Prostate gland (tissue), 2 donors: ENCODE results near the gene CBR3. TPM values are rescaled to one million over a fixed set of nuclear protein-coding genes. Genes with fewer than 3 reads are reported as not detected.
A peak's percentile ranks its signal among the peaks of the same experiment; 100 is the strongest.

Experiments used
- DNase-seq: peaks from one replicate; pipeline ENCODE4 v3.0.0-alpha.2; 2019; ENCODE audit warnings: low spot score
- H3K27ac ChIP-seq, 2 donors: fragments of 200-600 bp; sonication (generic); 2 replicates each; pipeline ENCODE4 v1.5.1; 2017 to 2019
- H3K27me3 ChIP-seq: fragments of 200-600 bp; sonication (generic); replicated peaks from 2 replicates; pipeline ENCODE4 v1.5.1; 2019; ENCODE audit not compliant: insufficient read depth
- H3K36me3 ChIP-seq, 2 donors: fragments of 200-600 bp; sonication (generic); 1 replicate in 1 of 2; 2 replicates in 1 of 2; pipeline versions ENCODE4 v1.5.1 to v1.8.1; 2017 to 2019
- H3K4me1 ChIP-seq: fragments of 200-600 bp; sonication (generic); replicated peaks from 2 replicates; pipeline ENCODE4 v1.5.1; 2019
- H3K4me3 ChIP-seq, 2 donors: fragments of 200-600 bp; sonication (generic); 2 replicates each; pipeline ENCODE4 v1.5.1; 2017 to 2019
- H3K9me3 ChIP-seq: fragments of 200-600 bp; sonication (generic); 2 replicates; pipeline ENCODE4 v1.5.1; 2017
- CTCF ChIP-seq, 4 experiments: fragments of 200-600 bp in 2 of 4; fragments of 450-650 bp in 2 of 4; sonication (generic) in 2 of 4; IDR thresholded peaks; 1 replicate in 3 of 4; 2 replicates in 1 of 4; pipeline ENCODE4 v1.5.1; 2016 to 2019; ENCODE audit warnings: antibody characterized with exemption in 4 of 4, mild to moderate bottlenecking in 2 of 4, moderate library complexity in 2 of 4
- POLR2A ChIP-seq: fragments of 450-650 bp; IDR thresholded peaks from one replicate; pipeline ENCODE4 v1.6.1; 2016; ENCODE audit warnings: antibody characterized with exemption, mild to moderate bottlenecking
- POLR2AphosphoS5 ChIP-seq: sonication (generic); formaldehyde crosslinking; IDR thresholded peaks from one replicate; pipeline ENCODE4 v1.6.1; 2017; ENCODE audit warnings: antibody characterized with exemption
- WGBS: methylation state at CpG from one replicate; pipeline ENCODE4 v1.1.5; 2018; 5-methylcytosine and 5-hydroxymethylcytosine counted together
- intact Hi-C: fragments of 100-400 bp; cut with DNase I; formaldehyde crosslinking; loops from one replicate; pipeline ENCODE4 v1.14.2; 2022
- total RNA-seq, 2 donors: library from RNA; depleted of rRNA; stranded (reverse); fragments of >200 nt; gene quantifications; one replicate each; pipeline ENCODE4 v1.1.0, GENCODE V29; 2016

CBR3 gene
- total RNA-seq, 2 donors from 2014 or later: 18.5 to 41.2 TPM

DNA sequence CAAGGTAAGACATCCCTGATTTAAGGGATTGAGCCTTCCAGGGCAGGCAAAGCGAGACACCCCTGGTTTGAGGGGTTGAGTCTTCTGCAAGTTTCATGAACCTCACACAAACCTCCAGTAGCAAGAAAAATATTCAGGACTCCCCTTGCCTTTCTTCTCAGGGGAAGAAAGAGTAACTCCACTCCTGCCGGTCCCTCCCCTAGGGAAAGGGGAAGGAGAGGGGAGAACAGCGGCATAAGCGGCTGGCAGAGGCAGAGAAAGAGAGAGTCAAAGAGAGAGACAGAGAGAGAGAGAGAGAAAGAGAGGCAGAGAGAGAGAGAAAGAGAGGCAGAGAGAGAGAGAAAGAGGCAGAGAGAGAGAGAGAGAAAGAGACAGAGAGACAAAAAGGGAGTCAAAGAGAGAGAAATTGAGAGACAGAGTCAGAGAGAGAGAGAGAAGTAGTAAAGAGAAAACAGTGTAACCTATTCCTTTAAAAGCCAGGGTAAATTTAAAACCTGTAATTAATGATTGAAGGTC is 29.5 kb upstream of the CBR3 start:
- 64% methylated on average over 4 of the region's 4 CpGs for WGBS
- H3K27me3 ChIP-seq: no peaks in the 10 kb centered on the region
- no peaks in the 10 kb centered on the region for H3K4me1 ChIP-seq
- H3K27ac ChIP-seq: no peak overlapping the region
- no peak for TF ChIP-seq CTCF (IDR thresholded peaks at IDR 0.05)
- TF ChIP-seq POLR2A: no peak
- no peak for TF ChIP-seq POLR2AphosphoS5
- DNase-seq: no peak
- no peak overlapping the region for H3K4me3 ChIP-seq
- no peaks in the 10 kb centered on the region for H3K9me3 ChIP-seq
- intact Hi-C loops: no loop called here
- no peaks in the 10 kb centered on the region for H3K36me3 ChIP-seq

DNA sequence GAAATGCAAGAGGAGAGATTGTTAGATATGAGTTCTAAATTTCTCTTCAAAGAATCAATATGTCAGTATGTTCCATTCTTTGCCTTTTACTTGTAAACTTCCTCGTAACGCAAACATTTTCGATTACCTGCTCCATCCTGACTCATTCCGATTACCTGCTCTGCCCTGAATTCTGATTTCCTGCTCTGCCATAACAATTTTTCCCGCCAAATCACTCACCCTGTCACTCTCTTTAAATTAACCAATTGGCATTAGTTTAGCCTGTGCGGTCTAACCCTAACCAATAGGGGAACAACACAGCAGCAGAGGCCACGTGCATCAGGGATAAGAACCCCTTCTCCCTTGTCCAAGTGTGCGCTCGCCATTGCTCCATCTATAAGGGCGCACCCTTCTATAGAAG is 25.0 kb upstream of the CBR3 start:
- Histone ChIP-seq H3K36me3 (no peaks in the 10 kb centered on the region), H3K27me3 (no peaks in the 10 kb centered on the region), H3K4me3 (no peak overlapping the region), H3K9me3 (no peaks in the 10 kb centered on the region), H3K27ac (no peak overlapping the region), H3K4me1 (no peaks in the 10 kb centered on the region)
- no peak for TF ChIP-seq POLR2A
- TF ChIP-seq POLR2AphosphoS5: no peak
- TF ChIP-seq CTCF (IDR thresholded peaks at IDR 0.05): no peak
- 93% methylated on average over 10 of the region's 10 CpGs for WGBS
- intact Hi-C loops: no loop called here
- DNase-seq: no peak

DNA sequence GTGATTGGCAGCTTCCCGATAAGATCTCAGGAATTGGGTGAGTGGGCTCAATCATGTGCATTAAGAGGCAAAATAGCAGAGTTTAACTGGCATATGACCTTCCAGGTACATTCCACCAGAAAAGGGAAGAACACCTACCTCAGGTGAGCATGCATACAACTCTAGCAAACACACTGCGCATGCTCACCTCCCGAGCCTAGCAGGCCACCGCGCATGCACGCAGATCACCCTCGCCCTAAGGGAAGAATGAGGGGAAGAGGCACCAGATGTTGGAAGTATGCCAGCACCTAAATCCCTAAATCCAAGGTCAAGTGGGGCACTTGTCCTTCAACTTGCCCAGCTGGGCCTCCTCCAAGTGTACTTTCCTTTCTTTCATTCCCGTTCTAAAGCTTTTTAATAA is 23.6 kb upstream of the CBR3 start:
- WGBS: 91% methylated on average over 8 of the region's 8 CpGs
- Histone ChIP-seq H3K27ac (no peak overlapping the region), H3K36me3 (no peaks in the 10 kb centered on the region), H3K4me3 (no peak overlapping the region), H3K9me3 (no peaks in the 10 kb centered on the region), H3K27me3 (no peaks in the 10 kb centered on the region), H3K4me1 (no peaks in the 10 kb centered on the region)
- intact Hi-C loops: no loop called here
- DNase-seq: no peak
- TF ChIP-seq CTCF (IDR thresholded peaks at IDR 0.05) (no peak), POLR2A (no peak), POLR2AphosphoS5 (no peak)

GRCh38 chr21:36113647-36114428 is 21.0 kb upstream of the CBR3 start:
- 61% methylated on average over 17 of the region's 17 CpGs for WGBS
- H3K27ac ChIP-seq: peak overlapping the region; percentile 30 to 72
- intact Hi-C loops: no loop called here
- H3K9me3 ChIP-seq: no peaks in the 10 kb centered on the region
- TF ChIP-seq POLR2A (no peak), POLR2AphosphoS5 (no peak), CTCF (IDR thresholded peaks at IDR 0.05) (no peak)
- H3K36me3 ChIP-seq: no peaks in the 10 kb centered on the region
- H3K27me3 ChIP-seq: no peaks in the 10 kb centered on the region
- no peak overlapping the region for H3K4me3 ChIP-seq
- DNase-seq: peak; percentile 47
- H3K4me1 ChIP-seq: no peaks in the 10 kb centered on the region
